Trophoblast cell (in vitro differentiated cells and primary cell): ENCODE measurements around the gene FAM186B.

Source experiments
- DNase-seq, 2 donors: peaks; one replicate each; pipeline ENCODE4 v3.0.0-alpha.2; 2016
- H2AFZ ChIP-seq: 2 replicates; pipeline ENCODE4 v1.6.1; 2013; ENCODE audit warnings: low read length, moderate library complexity, mild to moderate bottlenecking; ENCODE audit not compliant: insufficient read depth, poor library complexity
- H2AK5ac ChIP-seq: 2 replicates; pipeline ENCODE4 v1.6.1; 2013; ENCODE audit warnings: mild to moderate bottlenecking, low read length
- H2BK120ac ChIP-seq: 2 replicates; pipeline ENCODE4 v1.6.1; 2013; ENCODE audit warnings: low read length, mild to moderate bottlenecking, moderate library complexity; ENCODE audit not compliant: insufficient read depth, poor library complexity
- H2BK12ac ChIP-seq: 2 replicates; pipeline ENCODE4 v1.6.1; 2013; ENCODE audit warnings: mild to moderate bottlenecking, low read length, moderate library complexity
- H2BK5ac ChIP-seq: 2 replicates; pipeline ENCODE4 v1.6.1; 2013; ENCODE audit warnings: low read length, low read depth, moderate library complexity, mild to moderate bottlenecking; ENCODE audit not compliant: poor library complexity
- H3K14ac ChIP-seq: 2 replicates; pipeline ENCODE4 v1.6.1; 2013; ENCODE audit warnings: mild to moderate bottlenecking, low read length
- H3K18ac ChIP-seq: 2 replicates; pipeline ENCODE4 v1.6.1; 2013; ENCODE audit warnings: mild to moderate bottlenecking, low read length
- H3K23ac ChIP-seq: 2 replicates; pipeline ENCODE4 v1.6.1; 2013; ENCODE audit warnings: low read length
- H3K27ac ChIP-seq: 2 replicates; pipeline ENCODE4 v1.5.1; 2013; ENCODE audit warnings: low read depth, mild to moderate bottlenecking, inconsistent platforms, low read length, moderate library complexity
- H3K27me3 ChIP-seq: 2 replicates; pipeline ENCODE4 v1.6.1; 2013; ENCODE audit warnings: inconsistent platforms, mild to moderate bottlenecking, low read length, moderate library complexity; ENCODE audit not compliant: insufficient read depth
- H3K36me3 ChIP-seq, 2 experiments: 1 replicate in 1 of 2; 2 replicates in 1 of 2; pipeline ENCODE4 v1.6.1; 2013; ENCODE audit warnings: low read length in 2 of 2, mild to moderate bottlenecking in 2 of 2, moderate library complexity in 1 of 2; ENCODE audit not compliant: insufficient read depth in 2 of 2, control insufficient read depth in 1 of 2
- H3K4ac ChIP-seq: 2 replicates; pipeline ENCODE4 v1.6.1; 2013; ENCODE audit warnings: low read depth, mild to moderate bottlenecking, low read length, moderate library complexity
- H3K4me1 ChIP-seq, 2 experiments: 1 replicate in 1 of 2; 2 replicates in 1 of 2; pipeline ENCODE4 v1.6.1; 2013; ENCODE audit warnings: low read length in 2 of 2, mild to moderate bottlenecking in 2 of 2, moderate library complexity in 1 of 2; ENCODE audit not compliant: insufficient read depth in 2 of 2, control insufficient read depth in 1 of 2
- H3K4me2 ChIP-seq: 2 replicates; pipeline ENCODE4 v1.6.1; 2013; ENCODE audit warnings: inconsistent platforms, mild to moderate bottlenecking, low read length, moderate library complexity
- H3K4me3 ChIP-seq: 2 replicates; pipeline ENCODE4 v1.5.1; 2013; ENCODE audit warnings: mild to moderate bottlenecking, low read depth, low read length, inconsistent platforms
- H3K79me1 ChIP-seq: one replicate; pipeline ENCODE4 v1.6.1; 2013; ENCODE audit warnings: low read length
- H3K79me2 ChIP-seq: 2 replicates; pipeline ENCODE4 v1.6.1; 2013; ENCODE audit warnings: low read length, mild to moderate bottlenecking; ENCODE audit not compliant: control insufficient read depth, insufficient read depth, poor library complexity
- H3K9ac ChIP-seq: 2 replicates; pipeline ENCODE4 v1.6.1; 2013; ENCODE audit warnings: mild to moderate bottlenecking, low read length
- H3K9me3 ChIP-seq: 2 replicates; pipeline ENCODE4 v1.6.1; 2013; ENCODE audit warnings: low read depth, mild to moderate bottlenecking, control low read depth, inconsistent platforms, low read length; ENCODE audit not compliant: insufficient read depth
- H4K12ac ChIP-seq: 2 replicates; pipeline ENCODE4 v1.6.1; 2013; ENCODE audit warnings: low read depth, mild to moderate bottlenecking, low read length, moderate library complexity
- H4K8ac ChIP-seq: 2 replicates; pipeline ENCODE4 v1.6.1; 2013; ENCODE audit warnings: low read depth, mild to moderate bottlenecking, low read length, moderate library complexity
- H4K91ac ChIP-seq: one replicate; pipeline ENCODE4 v1.6.1; 2013; ENCODE audit warnings: low read depth, mild to moderate bottlenecking, low read length, moderate library complexity
- WGBS: extraction: QIAGEN DNeasy Blood & Tissue Kit; methylation state at CpG from one replicate; pipeline ENCODE4 v1.1.7; 2013; ENCODE audit warnings: missing lambda C conversion rate; ENCODE audit not compliant: insufficient read length, insufficient coverage; ENCODE audit errors: extremely low coverage; 5-methylcytosine and 5-hydroxymethylcytosine counted together

Gene FAM186B

GRCh38 chr12:49559011-49559675 lies 46.3 kb downstream of the FAM186B start:
- WGBS = no CpG with 5 or more reads among the region's 17 CpGs
- Histone ChIP-seq H3K79me2 (no peaks in the 10 kb centered on the region), H3K27me3 (no peaks in the 10 kb centered on the region), H2BK12ac (no peak overlapping the region), H4K12ac (no peak overlapping the region), H2AFZ (no peak overlapping the region), H3K79me1 (no peaks in the 10 kb centered on the region), H2BK120ac (no peak overlapping the region), H3K23ac (no peak overlapping the region), H2BK5ac (no peak overlapping the region), H3K18ac (no peak overlapping the region), H3K4ac (no peak overlapping the region), H3K4me2 (no peak overlapping the region), H3K14ac (no peak overlapping the region), H3K4me1 (no peaks in the 10 kb centered on the region), H3K27ac (no peak overlapping the region), H3K4me3 (no peak overlapping the region), H3K9ac (no peak overlapping the region), H2AK5ac (no peak overlapping the region), H3K9me3 (no peaks in the 10 kb centered on the region), H3K36me3 (peaks cover 61 to 71% of the 10 kb centered on the region in 2 experiments), H4K8ac (no peak overlapping the region), H4K91ac (no peak overlapping the region)
- DNase-seq = no peak

GRCh38 chr12:49558526-49558925 lies 46.9 kb downstream of the FAM186B start:
- Histone ChIP-seq H3K4ac (no peak overlapping the region), H3K27ac (no peak overlapping the region), H3K79me2 (no peaks in the 10 kb centered on the region), H3K18ac (no peak overlapping the region), H2BK120ac (no peak overlapping the region), H3K9me3 (no peaks in the 10 kb centered on the region), H3K27me3 (no peaks in the 10 kb centered on the region), H3K4me3 (no peak overlapping the region), H4K91ac (no peak overlapping the region), H3K4me1 (no peaks in the 10 kb centered on the region), H4K12ac (no peak overlapping the region), H2BK12ac (no peak overlapping the region), H2AFZ (no peak overlapping the region), H3K4me2 (no peak overlapping the region), H3K9ac (no peak overlapping the region), H2AK5ac (no peak overlapping the region), H3K23ac (no peak overlapping the region), H3K36me3 (peaks cover 56 to 65% of the 10 kb centered on the region in 2 experiments), H2BK5ac (no peak overlapping the region), H3K79me1 (no peaks in the 10 kb centered on the region), H4K8ac (no peak overlapping the region), H3K14ac (no peak overlapping the region)
- WGBS = no CpG with 5 or more reads among the region's 13 CpGs
- no peak for DNase-seq

- Histone ChIP-seq H3K9me3 (no peaks in the 10 kb centered on the region), H2BK5ac (no peak overlapping the region), H3K27me3 (no peaks in the 10 kb centered on the region), H2BK12ac (no peak overlapping the region), H3K79me2 (no peaks in the 10 kb centered on the region), H3K23ac (no peak overlapping the region), H2AFZ (no peak overlapping the region), H3K36me3 (peaks cover 50 to 59% of the 10 kb centered on the region in 2 experiments), H3K4ac (no peak overlapping the region), H3K79me1 (no peaks in the 10 kb centered on the region), H4K91ac (no peak overlapping the region), H2AK5ac (no peak overlapping the region), H3K4me1 (no peaks in the 10 kb centered on the region), H2BK120ac (no peak overlapping the region), H4K12ac (no peak overlapping the region), H3K18ac (no peak overlapping the region), H4K8ac (no peak overlapping the region), H3K27ac (no peak overlapping the region), H3K4me3 (no peak overlapping the region), H3K14ac (no peak overlapping the region), H3K9ac (no peak overlapping the region), H3K4me2 (no peak overlapping the region)
- DNase-seq = no peak
- WGBS = no CpG with 5 or more reads among the region's 7 CpGs
Observed at GRCh38 chr12:49557917-49558215, 47.6 kb downstream of the FAM186B start.

- no peak overlapping the region for H3K27ac ChIP-seq
- no peak overlapping the region for H3K14ac ChIP-seq
- H3K9ac ChIP-seq = no peak overlapping the region
- H3K79me1 ChIP-seq = no peaks in the 10 kb centered on the region
- H2BK120ac ChIP-seq = no peak overlapping the region
- no CpG with 5 or more reads among the region's 18 CpGs for WGBS
- no peaks in the 10 kb centered on the region for H3K9me3 ChIP-seq
- H2AFZ ChIP-seq = no peak overlapping the region
- no peak overlapping the region for H3K23ac ChIP-seq
- no peak overlapping the region for H4K91ac ChIP-seq
- no peak overlapping the region for H3K18ac ChIP-seq
- H4K8ac ChIP-seq = no peak overlapping the region
- H4K12ac ChIP-seq = no peak overlapping the region
- no peak overlapping the region for H2BK12ac ChIP-seq
- H3K4me1 ChIP-seq = no peaks in the 10 kb centered on the region
- no peak overlapping the region for H3K4me2 ChIP-seq
- no peaks in the 10 kb centered on the region for H3K79me2 ChIP-seq
- DNase-seq = no peak
- H3K4me3 ChIP-seq = no peak overlapping the region
- no peak overlapping the region for H2BK5ac ChIP-seq
- H3K36me3 ChIP-seq = peaks cover 48 to 54% of the 10 kb centered on the region in 2 experiments
- H2AK5ac ChIP-seq = no peak overlapping the region
- no peaks in the 10 kb centered on the region for H3K27me3 ChIP-seq
- H3K4ac ChIP-seq = no peak overlapping the region
Observed at GRCh38 chr12:49557187-49557916, 48.1 kb downstream of the FAM186B start.
